Liver (tissue), 3 donors: ENCODE data around the gene SPRED1.

Experiments used
- CTCF ChIP-seq: fragments of 150-350 bp; IDR thresholded peaks from 2 replicates; pipeline ENCODE4 v1.5.1; 2017; ENCODE audit warnings: improper control_type of control experiment, low read depth, low read length; ENCODE audit not compliant: missing input control
- GABPA ChIP-seq, 2 donors: IDR thresholded peaks in 1 of 2; conservative IDR thresholded peaks in 1 of 2; 2 replicates each; pipeline ENCODE4 v1.6.1; 2016; ENCODE audit warnings: antibody characterized with exemption in 2 of 2, mild to moderate bottlenecking in 1 of 2, moderate library complexity in 1 of 2
- HNF4A ChIP-seq, 2 donors: conservative IDR thresholded peaks; 2 replicates each; pipeline ENCODE4 v1.6.1; 2016; ENCODE audit warnings: antibody characterized with exemption in 2 of 2, mild to moderate bottlenecking in 2 of 2
- MAX ChIP-seq: IDR thresholded peaks from 2 replicates; pipeline ENCODE4 v1.6.1; 2016; ENCODE audit warnings: antibody characterized with exemption
- RAD21 ChIP-seq, 2 donors: IDR thresholded peaks; 2 replicates each; pipeline ENCODE4 v1.6.1; 2016; ENCODE audit warnings: antibody characterized with exemption in 2 of 2, mild to moderate bottlenecking in 2 of 2
- REST ChIP-seq: IDR thresholded peaks from 2 replicates; pipeline ENCODE4 v1.6.1; 2016; ENCODE audit warnings: antibody characterized with exemption, mild to moderate bottlenecking
- RXRA ChIP-seq, 2 donors: IDR thresholded peaks; 2 replicates each; pipeline ENCODE4 v1.6.1; 2017 to 2018; ENCODE audit warnings: antibody characterized with exemption in 2 of 2, mild to moderate bottlenecking in 1 of 2
- SP1 ChIP-seq: IDR thresholded peaks from 2 replicates; pipeline ENCODE4 v1.6.1; 2018; ENCODE audit warnings: antibody characterized with exemption, mild to moderate bottlenecking
- TAF1 ChIP-seq: conservative IDR thresholded peaks from 2 replicates; pipeline ENCODE4 v1.6.1; 2016; ENCODE audit warnings: antibody characterized with exemption, mild to moderate bottlenecking
- YY1 ChIP-seq: IDR thresholded peaks from 2 replicates; pipeline ENCODE4 v1.6.1; 2016; ENCODE audit warnings: antibody characterized with exemption, mild to moderate bottlenecking
- ZBTB33 ChIP-seq: IDR thresholded peaks from 2 replicates; pipeline ENCODE4 v1.6.1; 2016; ENCODE audit warnings: antibody characterized with exemption
- donor health status: healthy.
- donor health status: healthy.

- TF ChIP-seq REST (no peak), CTCF (no peak), GABPA (IDR thresholded peaks at IDR 0.05 in 1 of 2, conservative IDR thresholded peaks at IDR 0.05 in 1 of 2) (no peak), MAX (no peak), YY1 (no peak), RAD21 (IDR thresholded peaks at IDR 0.05) (no peak), ZBTB33 (no peak), SP1 (no peak), TAF1 (no peak), HNF4A (conservative IDR thresholded peaks at IDR 0.05) (no peak), RXRA (IDR thresholded peaks at IDR 0.05) (no peak)
Observed at GRCh38 chr15:38307251-38307650, 54.6 kb downstream of the SPRED1 start.
